Gastrocnemius medialis (tissue), 4 donors: Measurements from ENCODE around the gene CSN3.

Experiments
- POLR2A ChIP-seq, 2 donors: fragments of 450-650 bp; IDR thresholded peaks; one replicate each; pipeline ENCODE4 v1.6.1; 2017; ENCODE audit warnings: antibody characterized with exemption in 2 of 2, mild to moderate bottlenecking in 2 of 2, moderate library complexity in 2 of 2
- TF ChIP-seq, protein P1 (sequence below), 5 experiments: fragments of 450-650 bp in 3 of 5; fragments of 200-600 bp in 2 of 5; sonication (generic) in 2 of 5; IDR thresholded peaks in 4 of 5; conservative IDR thresholded peaks in 1 of 5; 1 replicate in 4 of 5; 2 replicates in 1 of 5; pipeline ENCODE4 v1.5.1; 2016 to 2019; ENCODE audit warnings: antibody characterized with exemption in 5 of 5, mild to moderate bottlenecking in 3 of 5, moderate library complexity in 3 of 5

DNA sequence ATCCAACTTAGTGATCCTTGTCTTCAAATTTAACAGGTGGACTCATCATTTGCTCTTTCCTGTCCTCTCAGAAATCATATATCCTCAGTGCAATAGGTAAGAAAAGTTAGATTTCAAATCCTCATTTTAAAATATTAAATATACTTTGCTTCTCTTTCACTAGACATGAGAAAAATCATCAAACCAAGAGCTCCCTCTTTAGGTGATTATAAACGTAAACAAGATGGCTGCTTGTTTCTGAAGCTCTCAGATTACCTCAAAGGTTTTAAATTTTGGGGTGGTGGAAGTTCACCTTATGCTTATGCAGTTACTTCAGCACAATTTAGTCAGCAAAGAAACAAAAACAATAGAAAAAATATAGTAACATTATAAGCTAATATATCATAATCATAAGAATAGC, 27.3 kb downstream of the CSN3 start:
- TF ChIP-seq, protein P1, sequence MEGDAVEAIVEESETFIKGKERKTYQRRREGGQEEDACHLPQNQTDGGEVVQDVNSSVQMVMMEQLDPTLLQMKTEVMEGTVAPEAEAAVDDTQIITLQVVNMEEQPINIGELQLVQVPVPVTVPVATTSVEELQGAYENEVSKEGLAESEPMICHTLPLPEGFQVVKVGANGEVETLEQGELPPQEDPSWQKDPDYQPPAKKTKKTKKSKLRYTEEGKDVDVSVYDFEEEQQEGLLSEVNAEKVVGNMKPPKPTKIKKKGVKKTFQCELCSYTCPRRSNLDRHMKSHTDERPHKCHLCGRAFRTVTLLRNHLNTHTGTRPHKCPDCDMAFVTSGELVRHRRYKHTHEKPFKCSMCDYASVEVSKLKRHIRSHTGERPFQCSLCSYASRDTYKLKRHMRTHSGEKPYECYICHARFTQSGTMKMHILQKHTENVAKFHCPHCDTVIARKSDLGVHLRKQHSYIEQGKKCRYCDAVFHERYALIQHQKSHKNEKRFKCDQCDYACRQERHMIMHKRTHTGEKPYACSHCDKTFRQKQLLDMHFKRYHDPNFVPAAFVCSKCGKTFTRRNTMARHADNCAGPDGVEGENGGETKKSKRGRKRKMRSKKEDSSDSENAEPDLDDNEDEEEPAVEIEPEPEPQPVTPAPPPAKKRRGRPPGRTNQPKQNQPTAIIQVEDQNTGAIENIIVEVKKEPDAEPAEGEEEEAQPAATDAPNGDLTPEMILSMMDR (IDR thresholded peaks at IDR 0.05 in 4 of 5, conservative IDR thresholded peaks at IDR 0.05 in 1 of 5): no peak
- no peak for TF ChIP-seq POLR2A (IDR thresholded peaks at IDR 0.05)
